NT2/D1 (cell line): ENCODE measurements around the gene FZD7.
A peak's percentile ranks its signal among the peaks of the same experiment; 100 is the strongest.

Experiments used
- DNase-seq: peaks from one replicate; pipeline ENCODE4 v3.0.0-alpha.2; 2011; ENCODE audit warnings: low read depth, low spot score
- H3K27me3 ChIP-seq: 2 replicates; pipeline ENCODE4 v1.6.0; 2011; ENCODE audit warnings: mild to moderate bottlenecking; ENCODE audit not compliant: insufficient read length, insufficient read depth
- H3K36me3 ChIP-seq: 2 replicates; pipeline ENCODE4 v1.6.1; 2011; ENCODE audit warnings: mild to moderate bottlenecking, low read length, mixed read lengths; ENCODE audit not compliant: insufficient read depth, insufficient read length
- H3K4me1 ChIP-seq: 2 replicates; pipeline ENCODE4 v1.5.1; 2011; ENCODE audit not compliant: insufficient read depth, insufficient read length
- H3K4me3 ChIP-seq: 2 replicates; pipeline ENCODE4 v1.5.1; 2011; ENCODE audit warnings: low read depth; ENCODE audit not compliant: insufficient read length
- H3K9ac ChIP-seq: 2 replicates; pipeline ENCODE4 v1.6.0; 2011; ENCODE audit warnings: low read depth; ENCODE audit not compliant: insufficient read length
- H3K9me3 ChIP-seq: 2 replicates; pipeline ENCODE4 v1.5.1; 2011; ENCODE audit warnings: mild to moderate bottlenecking, low read length; ENCODE audit not compliant: insufficient read depth
- SUZ12 ChIP-seq: IDR thresholded peaks from 2 replicates; pipeline ENCODE4 v1.6.1; 2011; ENCODE audit not compliant: insufficient read length, insufficient read depth; ENCODE audit errors: extremely low read depth
- YY1 ChIP-seq: IDR thresholded peaks from 2 replicates; pipeline ENCODE4 v1.6.1; 2011; ENCODE audit not compliant: insufficient read length, insufficient read depth
- ZNF274 ChIP-seq: IDR thresholded peaks from 2 replicates; pipeline ENCODE4 v1.6.1; 2011; ENCODE audit warnings: mild to moderate bottlenecking, low read depth, low read length

FZD7 gene

GRCh38 chr2:202069170-202070067, 35.8 kb downstream of the FZD7 start:
- Histone ChIP-seq H3K27me3 (no peaks in the 10 kb centered on the region), H3K9me3 (no peaks in the 10 kb centered on the region), H3K36me3 (no peaks in the 10 kb centered on the region), H3K4me1 (peaks cover 8% of the 10 kb centered on the region), H3K9ac (no peak overlapping the region), H3K4me3 (no peak overlapping the region)
- TF ChIP-seq YY1, result no peak
- TF ChIP-seq ZNF274, result no peak
- TF ChIP-seq SUZ12, result no peak
- DNase-seq, result no peak

- H3K27me3 ChIP-seq, result no peaks in the 10 kb centered on the region
- H3K36me3 ChIP-seq, result no peaks in the 10 kb centered on the region
- H3K4me3 ChIP-seq, result no peak overlapping the region
- DNase-seq, result no peak
- peaks cover 2% of the 10 kb centered on the region for H3K4me1 ChIP-seq
- no peaks in the 10 kb centered on the region for H3K9me3 ChIP-seq
- no peak overlapping the region for H3K9ac ChIP-seq
- TF ChIP-seq YY1, result no peak
These were observed 37.5 kb downstream of the FZD7 start for GRCh38 chr2:202071107-202071506.

DNA sequence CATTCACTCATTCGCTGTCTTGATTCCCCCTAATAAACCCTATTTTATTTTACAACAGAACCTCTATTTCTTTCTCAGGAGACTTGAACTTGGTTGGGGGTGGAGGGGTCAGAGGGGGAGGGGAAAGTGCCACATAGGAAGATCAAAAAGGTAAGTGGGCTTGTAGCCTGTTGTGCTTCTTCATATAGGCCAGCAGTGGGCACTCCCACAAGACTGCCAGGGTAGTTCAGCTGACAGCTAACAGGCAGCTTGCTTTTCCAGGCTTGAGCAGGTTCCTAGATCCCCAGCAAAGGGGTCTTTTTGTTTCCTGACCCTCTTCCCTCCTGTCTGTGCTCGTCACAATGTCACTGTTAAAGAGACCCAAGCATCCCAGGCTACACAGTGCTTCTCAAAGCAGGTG, 38.6 kb downstream of the FZD7 start:
- H3K36me3 ChIP-seq, result no peaks in the 10 kb centered on the region
- H3K9me3 ChIP-seq, result no peaks in the 10 kb centered on the region
- peaks cover 2% of the 10 kb centered on the region for H3K4me1 ChIP-seq
- no peak for TF ChIP-seq SUZ12
- TF ChIP-seq ZNF274, result no peak
- no peak for TF ChIP-seq YY1
- peak; percentile 30 for DNase-seq
- no peak overlapping the region for H3K9ac ChIP-seq
- no peak overlapping the region for H3K4me3 ChIP-seq
- no peaks in the 10 kb centered on the region for H3K27me3 ChIP-seq

DNA sequence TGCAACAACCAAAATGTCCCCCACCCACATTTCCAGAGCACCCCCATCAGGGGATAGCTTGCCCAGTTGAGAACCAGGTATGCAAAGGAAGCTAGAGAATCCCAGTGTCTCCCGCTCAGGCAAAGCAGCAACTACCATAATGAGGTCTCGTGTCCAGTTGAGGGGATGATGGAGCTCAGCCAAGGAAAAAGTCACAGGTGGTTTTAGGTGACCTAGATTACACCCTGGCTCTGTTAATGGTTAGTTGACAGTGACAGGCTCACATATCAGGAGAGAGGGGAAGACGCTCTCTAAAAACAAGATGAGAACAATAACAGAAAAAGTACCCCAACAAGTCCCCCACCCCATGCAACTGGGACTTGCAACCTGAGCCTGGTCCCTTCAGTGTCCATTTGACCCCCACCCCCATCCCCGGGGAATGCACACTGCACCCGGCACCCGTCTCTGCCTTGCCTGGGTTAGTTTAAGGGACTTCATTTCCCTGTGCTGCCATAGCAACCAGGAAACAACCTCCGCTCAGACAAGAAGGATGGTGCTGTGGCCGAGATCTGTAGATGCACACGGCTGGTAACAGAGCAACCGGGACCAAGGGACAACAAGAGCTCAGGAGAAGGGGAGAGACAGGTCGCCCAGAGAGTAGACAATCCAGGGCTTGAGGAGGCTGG, 39.2 kb downstream of the FZD7 start, which contains the start of gene KIAA2012:
Gene KIAA2012 (plus strand): TSS at position 519 of the 665 bp plus-strand sequence. CDS start 373 bp downstream, outside the sequence.
- TF ChIP-seq ZNF274, result no peak
- TF ChIP-seq YY1, result no peak
- TF ChIP-seq SUZ12, result no peak
- Histone ChIP-seq H3K27me3 (no peaks in the 10 kb centered on the region), H3K36me3 (no peaks in the 10 kb centered on the region), H3K4me1 (peaks cover 2% of the 10 kb centered on the region), H3K4me3 (no peak within 1 kb of the TSS), H3K9ac (no peak within 1 kb of the TSS), H3K9me3 (no peaks in the 10 kb centered on the region)
- DNase-seq, result no peak

- H3K9me3 ChIP-seq, result no peaks in the 10 kb centered on the region
- DNase-seq, result no peak
- TF ChIP-seq SUZ12 (no peak), YY1 (no peak), ZNF274 (no peak)
- H3K4me3 ChIP-seq, result no peak overlapping the region
- H3K4me1 ChIP-seq, result peaks cover 2% of the 10 kb centered on the region
- no peak overlapping the region for H3K9ac ChIP-seq
- H3K36me3 ChIP-seq, result no peaks in the 10 kb centered on the region
- H3K27me3 ChIP-seq, result no peaks in the 10 kb centered on the region
These were observed 40.7 kb downstream of the FZD7 start for GRCh38 chr2:202074324-202074723.

GRCh38 chr2:202079310-202079709, 45.7 kb downstream of the FZD7 start:
- TF ChIP-seq ZNF274 (no peak), SUZ12 (no peak), YY1 (no peak)
- Histone ChIP-seq H3K4me1 (no peaks in the 10 kb centered on the region), H3K4me3 (no peak overlapping the region), H3K36me3 (no peaks in the 10 kb centered on the region), H3K27me3 (no peaks in the 10 kb centered on the region), H3K9ac (no peak overlapping the region), H3K9me3 (no peaks in the 10 kb centered on the region)
- DNase-seq, result no peak

- H3K9me3 ChIP-seq, result no peaks in the 10 kb centered on the region
- H3K36me3 ChIP-seq, result no peaks in the 10 kb centered on the region
- H3K4me1 ChIP-seq, result no peaks in the 10 kb centered on the region
- no peak overlapping the region for H3K9ac ChIP-seq
- H3K4me3 ChIP-seq, result no peak overlapping the region
- H3K27me3 ChIP-seq, result no peaks in the 10 kb centered on the region
- no peak for TF ChIP-seq ZNF274
- TF ChIP-seq YY1, result no peak
- TF ChIP-seq SUZ12, result no peak
- DNase-seq, result peak; percentile 66
These were observed 50.6 kb downstream of the FZD7 start for GRCh38 chr2:202084265-202084664.
